ENCODE data around the gene ZNF26. TPM values are rescaled to one million over a fixed set of nuclear protein-coding genes. Genes with fewer than 3 reads are reported as not detected.

ZNF26 gene
- total and polyA plus RNA-seq, 2 of the 8 experiments (the other 6 are each of a cell fraction or from before 2014, with no cell fraction given), result 5.8 to 8.4 TPM

DNA sequence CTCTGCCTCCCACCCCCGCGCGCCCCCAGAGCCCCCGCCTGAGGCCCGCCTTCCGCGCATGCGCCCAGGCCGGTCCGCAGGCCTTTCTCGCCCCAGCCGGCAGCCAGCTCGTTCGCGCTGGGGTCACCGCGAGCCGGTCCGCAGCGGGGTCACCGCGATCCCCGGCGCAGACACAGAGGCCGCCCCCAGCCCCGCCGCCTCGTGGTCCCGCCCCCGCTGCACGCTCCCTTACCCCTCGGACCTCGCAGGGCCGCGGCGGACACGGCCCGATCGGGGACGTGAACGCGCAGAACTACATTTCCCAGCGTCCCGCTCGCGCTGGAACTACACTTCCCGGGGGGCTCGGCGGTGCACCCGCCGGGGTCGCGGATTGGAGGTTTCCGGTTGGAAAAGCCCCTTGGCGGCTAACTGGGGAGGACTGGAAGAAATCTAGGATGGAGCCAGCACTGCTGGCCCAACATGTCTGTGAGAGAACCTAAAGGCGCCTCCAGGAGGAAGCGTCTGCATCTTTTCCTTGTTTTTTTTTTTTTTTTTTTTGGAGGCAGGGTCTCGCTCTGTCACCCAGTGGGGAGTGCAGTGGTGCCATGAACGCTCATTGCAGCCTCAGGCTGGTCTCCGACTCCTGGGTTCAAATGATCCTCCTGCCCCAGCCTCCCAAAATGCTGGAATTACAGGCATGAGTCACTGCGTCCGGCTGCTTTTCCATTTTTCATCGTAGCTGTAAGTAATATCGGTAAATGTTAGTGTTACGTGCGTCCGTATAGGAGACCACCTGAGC, 30.0 kb upstream of the ZNF26 start, which contains the start of gene ZNF605 (continued):
- TF ChIP-seq CHD2 (IDR thresholded peaks at IDR 0.05; ENCODE audit: low read length) (peak; percentile 56; the same call in 1 of the 2 replicates), KDM5A (IDR thresholded peaks at IDR 0.05; ENCODE audit: low read length) (no peak), EGR1 (IDR thresholded peaks at IDR 0.05; ENCODE audit: borderline replicate concordance, low read depth, low read length) (0 out of 2 replicates have a peak, but pooled peaks have one; percentile 6), TAF1 (IDR thresholded peaks at IDR 0.05; ENCODE audit: low read depth, low read length) (peak; percentile 70), POU5F1 (IDR thresholded peaks at IDR 0.05; ENCODE audit: low read depth, low read length) (no peak), RBBP5 (IDR thresholded peaks at IDR 0.05; ENCODE audit: borderline replicate concordance, low read depth, low read length) (0 out of 2 replicates have a peak, but pooled peaks have one; percentile 47), YY1 (IDR thresholded peaks at IDR 0.05; ENCODE audit: low read depth, low read length) (peak; percentile 47; the same call in 1 of the 2 replicates), CTBP2 (IDR thresholded peaks at IDR 0.05; ENCODE audit: borderline replicate concordance, insufficient read depth, insufficient read length, low read length) (no peak), TBP (IDR thresholded peaks at IDR 0.05; ENCODE audit: low read depth, low read length) (0 out of 2 replicates have a peak, but pooled peaks have one; percentile 31), TEAD4 (IDR thresholded peaks at IDR 0.05; ENCODE audit: low read depth, low read length) (no peak), HDAC6 (IDR thresholded peaks at IDR 0.05; ENCODE audit: low read depth, low read length) (no peak), PHF8 (conservative IDR thresholded peaks at IDR 0.05; ENCODE audit: low read depth, low read length) (peak; percentile 69), SAP30 (IDR thresholded peaks at IDR 0.05; ENCODE audit: insufficient read depth, insufficient replicate concordance, low read length) (no peak), POLR2AphosphoS5 (IDR thresholded peaks at IDR 0.05; ENCODE audit: low read depth, low read length) (peak; percentile 27; the same call in 1 of the 2 replicates), TAF7 (optimal IDR thresholded peaks at IDR 0.05; ENCODE audit: borderline replicate concordance, low read depth, low read length) (peak; percentile 45), RAD21 (IDR thresholded peaks at IDR 0.05 in 1 of 2, conservative IDR thresholded peaks at IDR 0.05 in 1 of 2; ENCODE audit: low read depth in 2 of 2, low read length in 2 of 2) (no peak)

All from H1 (cell line).